ENCODE results near the gene TBL1XR1.

- TF ChIP-seq, protein P1, sequence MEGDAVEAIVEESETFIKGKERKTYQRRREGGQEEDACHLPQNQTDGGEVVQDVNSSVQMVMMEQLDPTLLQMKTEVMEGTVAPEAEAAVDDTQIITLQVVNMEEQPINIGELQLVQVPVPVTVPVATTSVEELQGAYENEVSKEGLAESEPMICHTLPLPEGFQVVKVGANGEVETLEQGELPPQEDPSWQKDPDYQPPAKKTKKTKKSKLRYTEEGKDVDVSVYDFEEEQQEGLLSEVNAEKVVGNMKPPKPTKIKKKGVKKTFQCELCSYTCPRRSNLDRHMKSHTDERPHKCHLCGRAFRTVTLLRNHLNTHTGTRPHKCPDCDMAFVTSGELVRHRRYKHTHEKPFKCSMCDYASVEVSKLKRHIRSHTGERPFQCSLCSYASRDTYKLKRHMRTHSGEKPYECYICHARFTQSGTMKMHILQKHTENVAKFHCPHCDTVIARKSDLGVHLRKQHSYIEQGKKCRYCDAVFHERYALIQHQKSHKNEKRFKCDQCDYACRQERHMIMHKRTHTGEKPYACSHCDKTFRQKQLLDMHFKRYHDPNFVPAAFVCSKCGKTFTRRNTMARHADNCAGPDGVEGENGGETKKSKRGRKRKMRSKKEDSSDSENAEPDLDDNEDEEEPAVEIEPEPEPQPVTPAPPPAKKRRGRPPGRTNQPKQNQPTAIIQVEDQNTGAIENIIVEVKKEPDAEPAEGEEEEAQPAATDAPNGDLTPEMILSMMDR (IDR thresholded peaks at IDR 0.05; ENCODE audit: insufficient read depth, low read length, poor library complexity, severe bottlenecking) = no peak
- TF ChIP-seq EZH2phosphoT487 (conservative IDR thresholded peaks at IDR 0.05; ENCODE audit: low read length) = no peak
These were observed 48.2 kb downstream of the TBL1XR1 start for GRCh38 chr3:177149106-177149505.
